ENCODE data around the gene PEAK1.

DNA sequence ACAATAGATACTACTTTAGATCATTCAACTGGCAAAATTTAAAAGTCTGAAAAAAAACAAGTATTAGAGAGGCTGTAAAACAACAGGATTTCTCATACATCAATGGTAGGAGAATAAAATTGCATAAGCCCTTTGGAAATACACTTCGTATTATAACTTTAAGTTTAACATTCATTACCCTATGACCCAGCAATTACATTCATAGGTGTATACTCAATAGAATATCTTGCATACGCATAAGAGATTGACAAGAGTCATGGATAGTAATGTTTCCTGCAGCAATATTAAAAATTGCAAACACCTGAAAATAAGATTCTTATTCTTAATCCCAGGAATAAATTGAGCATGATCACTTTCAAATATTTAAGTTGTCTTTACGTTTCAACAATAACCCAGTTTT, 63.6 kb downstream of the PEAK1 start:
- no peak for TF ChIP-seq CREM (IDR thresholded peaks at IDR 0.05; ENCODE audit: low read depth)
- TF ChIP-seq, protein P1, sequence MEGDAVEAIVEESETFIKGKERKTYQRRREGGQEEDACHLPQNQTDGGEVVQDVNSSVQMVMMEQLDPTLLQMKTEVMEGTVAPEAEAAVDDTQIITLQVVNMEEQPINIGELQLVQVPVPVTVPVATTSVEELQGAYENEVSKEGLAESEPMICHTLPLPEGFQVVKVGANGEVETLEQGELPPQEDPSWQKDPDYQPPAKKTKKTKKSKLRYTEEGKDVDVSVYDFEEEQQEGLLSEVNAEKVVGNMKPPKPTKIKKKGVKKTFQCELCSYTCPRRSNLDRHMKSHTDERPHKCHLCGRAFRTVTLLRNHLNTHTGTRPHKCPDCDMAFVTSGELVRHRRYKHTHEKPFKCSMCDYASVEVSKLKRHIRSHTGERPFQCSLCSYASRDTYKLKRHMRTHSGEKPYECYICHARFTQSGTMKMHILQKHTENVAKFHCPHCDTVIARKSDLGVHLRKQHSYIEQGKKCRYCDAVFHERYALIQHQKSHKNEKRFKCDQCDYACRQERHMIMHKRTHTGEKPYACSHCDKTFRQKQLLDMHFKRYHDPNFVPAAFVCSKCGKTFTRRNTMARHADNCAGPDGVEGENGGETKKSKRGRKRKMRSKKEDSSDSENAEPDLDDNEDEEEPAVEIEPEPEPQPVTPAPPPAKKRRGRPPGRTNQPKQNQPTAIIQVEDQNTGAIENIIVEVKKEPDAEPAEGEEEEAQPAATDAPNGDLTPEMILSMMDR (IDR thresholded peaks at IDR 0.05 in 2 of 3, conservative IDR thresholded peaks at IDR 0.05 in 1 of 3; ENCODE audit: control insufficient read depth in 2 of 3, extremely low read depth in 1 of 3, insufficient read depth in 1 of 3, low read depth in 3 of 3, low read length in 3 of 3): no peak
- no peak for TF ChIP-seq POLR2A (IDR thresholded peaks at IDR 0.05; ENCODE audit: low read depth, low read length)
- no peak for TF ChIP-seq NR2C2 (IDR thresholded peaks at IDR 0.05; ENCODE audit: borderline replicate concordance, control insufficient read depth, insufficient read length, low read depth)
- no peak for TF ChIP-seq POLR2AphosphoS5 (IDR thresholded peaks at IDR 0.05; ENCODE audit: low read length)
- TF ChIP-seq CHD2 (IDR thresholded peaks at IDR 0.05; ENCODE audit: borderline replicate concordance, low read depth, low read length): no peak
- TF ChIP-seq TCF12 (IDR thresholded peaks at IDR 0.05; ENCODE audit: low read depth, low read length): no peak
- no peak for TF ChIP-seq EZH2 (IDR thresholded peaks at IDR 0.05; ENCODE audit: borderline replicate concordance, control insufficient read depth, low read depth, low read length)
- no peak for TF ChIP-seq SREBF2 (IDR thresholded peaks at IDR 0.05; ENCODE audit: low read length)

Measured in GM12878 (cell line).